HG02623 (cell line): ENCODE results near the gene ERBB4.
"Not testable (repeated sequence)": the region's sequence is repeated elsewhere in the genome, so short reads cannot be mapped to it uniquely, and the experiment has no call there.

Experiments
- ATAC-seq: cut with Tn5 transposase; IDR thresholded peaks from one replicate; pipeline ENCODE4 v1.9.1; 2021; ENCODE audit warnings: moderate library complexity; ENCODE audit not compliant: unreplicated experiment

The ERBB4 gene

GRCh38 chr2:212311807-212312404, 226.7 kb downstream of the ERBB4 start:
- no peak for ATAC-seq

- ATAC-seq = no peak
Observed at GRCh38 chr2:212299943-212300342, 238.7 kb downstream of the ERBB4 start.

- ATAC-seq = no peak
Observed at GRCh38 chr2:212299333-212299732, 239.3 kb downstream of the ERBB4 start.

GRCh38 chr2:212295571-212295970, 243.0 kb downstream of the ERBB4 start:
- ATAC-seq = no peak

- no peak for ATAC-seq
Observed at GRCh38 chr2:212294816-212295215, 243.8 kb downstream of the ERBB4 start.

GRCh38 chr2:212289301-212289700, 249.3 kb downstream of the ERBB4 start:
- ATAC-seq = no peak

- ATAC-seq = no peak
Observed at GRCh38 chr2:212288308-212288707, 250.3 kb downstream of the ERBB4 start.

GRCh38 chr2:212284166-212284565, 254.4 kb downstream of the ERBB4 start:
- ATAC-seq = no peak

GRCh38 chr2:212282671-212283261, 255.8 kb downstream of the ERBB4 start:
- ATAC-seq = no peak

- no peak for ATAC-seq
Observed at GRCh38 chr2:212276813-212277212, 261.8 kb downstream of the ERBB4 start.

GRCh38 chr2:212274215-212274614, 264.4 kb downstream of the ERBB4 start:
- ATAC-seq = no peak

- no peak for ATAC-seq
Observed at GRCh38 chr2:212271583-212271982, 267.0 kb downstream of the ERBB4 start.

- ATAC-seq = no peak
Observed at GRCh38 chr2:212269005-212269404, 269.6 kb downstream of the ERBB4 start.

- no peak for ATAC-seq
Observed at GRCh38 chr2:212266297-212266696, 272.3 kb downstream of the ERBB4 start.

GRCh38 chr2:212265777-212266176, 272.8 kb downstream of the ERBB4 start:
- no peak for ATAC-seq

- ATAC-seq = no peak
Observed at GRCh38 chr2:212264187-212264586, 274.4 kb downstream of the ERBB4 start.

GRCh38 chr2:212259226-212259625, 279.4 kb downstream of the ERBB4 start:
- no peak for ATAC-seq

- ATAC-seq = no peak
Observed at GRCh38 chr2:212254339-212254738, 284.3 kb downstream of the ERBB4 start.

GRCh38 chr2:212249451-212249850, 289.2 kb downstream of the ERBB4 start:
- no peak for ATAC-seq

- no peak for ATAC-seq
Observed at GRCh38 chr2:212245880-212246279, 292.7 kb downstream of the ERBB4 start.

- ATAC-seq = no peak
Observed at GRCh38 chr2:212242724-212243123, 295.9 kb downstream of the ERBB4 start.

GRCh38 chr2:212238152-212238551, 300.4 kb downstream of the ERBB4 start:
- ATAC-seq = not testable (repeated sequence)
